GM19467 (cell line): ENCODE results near the gene C10orf95.

Source experiments
- ATAC-seq: cut with Tn5 transposase; IDR thresholded peaks from one replicate; pipeline ENCODE4 v1.9.1; 2021; ENCODE audit warnings: mild to moderate bottlenecking, moderate library complexity; ENCODE audit not compliant: unreplicated experiment

The C10orf95 gene

GRCh38 chr10:102435133-102435497, 16.2 kb downstream of the C10orf95 start:
- no peak for ATAC-seq

- ATAC-seq: no peak
Observed at GRCh38 chr10:102434394-102435132, 16.8 kb downstream of the C10orf95 start.

- no peak for ATAC-seq
Observed at GRCh38 chr10:102433619-102434046, 17.7 kb downstream of the C10orf95 start.

GRCh38 chr10:102432162-102432950, 19.0 kb downstream of the C10orf95 start, which contains the start of gene CUEDC2:
Gene CUEDC2 (minus strand): TSS chr10:102432574. CDS start chr10:102425188, 7,386 bp downstream.
- peak; percentile 77 for ATAC-seq

GRCh38 chr10:102431452-102432124, 19.8 kb downstream of the C10orf95 start:
- no peak for ATAC-seq

- no peak for ATAC-seq
Observed at GRCh38 chr10:102429468-102429867, 21.9 kb downstream of the C10orf95 start.

- no peak for ATAC-seq
Observed at GRCh38 chr10:102426803-102427287, 24.5 kb downstream of the C10orf95 start.

GRCh38 chr10:102425444-102425843, 25.9 kb downstream of the C10orf95 start:
- ATAC-seq: no peak

GRCh38 chr10:102424916-102425315, 26.4 kb downstream of the C10orf95 start:
- no peak for ATAC-seq

- no peak for ATAC-seq
Observed at GRCh38 chr10:102424145-102424544, 27.2 kb downstream of the C10orf95 start.

- ATAC-seq: no peak
Observed at GRCh38 chr10:102423372-102423968, 27.9 kb downstream of the C10orf95 start.

GRCh38 chr10:102422545-102423129, 28.7 kb downstream of the C10orf95 start:
- ATAC-seq: no peak

GRCh38 chr10:102421757-102422512, 29.4 kb downstream of the C10orf95 start:
- ATAC-seq: no peak

GRCh38 chr10:102421507-102421756, 29.9 kb downstream of the C10orf95 start:
- no peak for ATAC-seq

- peak; percentile 70 for ATAC-seq
Observed at GRCh38 chr10:102420714-102421506, 30.4 kb downstream of the C10orf95 start, which contains the start of gene FBXL15. Gene FBXL15 (plus strand): TSS chr10:102420836. CDS start chr10:102421130, 294 bp downstream.

- ATAC-seq: no peak
Observed at GRCh38 chr10:102420181-102420713, 31.1 kb downstream of the C10orf95 start.

GRCh38 chr10:102419269-102420180, 31.8 kb downstream of the C10orf95 start:
- no peak for ATAC-seq
